Testis (tissue), 2 donors: ENCODE results near the gene NLRP4.

Experiments
- POLR2A ChIP-seq: fragments of 450-650 bp; IDR thresholded peaks from one replicate; pipeline ENCODE4 v1.6.1; 2017; ENCODE audit warnings: antibody characterized with exemption, mild to moderate bottlenecking, moderate library complexity
- TF ChIP-seq, protein P1 (sequence below), 3 experiments: fragments of 450-650 bp in 2 of 3; fragments of 200-600 bp in 1 of 3; sonication (generic) in 1 of 3; IDR thresholded peaks; one replicate each; pipeline ENCODE4 v1.5.1; 2016 to 2019; ENCODE audit warnings: antibody characterized with exemption in 3 of 3, mild to moderate bottlenecking in 2 of 3, moderate library complexity in 1 of 3

DNA sequence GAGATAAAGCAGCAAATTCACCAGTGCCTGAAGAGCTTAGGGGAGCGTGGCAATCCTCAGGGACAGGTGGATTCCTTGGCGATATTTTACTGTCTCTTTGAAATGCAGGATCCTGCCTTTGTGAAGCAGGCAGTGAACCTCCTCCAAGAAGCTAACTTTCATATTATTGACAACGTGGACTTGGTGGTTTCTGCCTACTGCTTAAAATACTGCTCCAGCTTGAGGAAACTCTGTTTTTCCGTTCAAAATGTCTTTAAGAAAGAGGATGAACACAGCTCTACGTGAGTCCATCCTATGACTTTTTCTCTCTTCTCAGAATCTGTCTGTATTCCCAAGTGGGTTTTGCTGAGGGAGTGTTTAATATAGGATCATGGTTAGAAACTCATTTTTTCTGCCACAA, 22.6 kb downstream of the NLRP4 start:
- TF ChIP-seq, protein P1, sequence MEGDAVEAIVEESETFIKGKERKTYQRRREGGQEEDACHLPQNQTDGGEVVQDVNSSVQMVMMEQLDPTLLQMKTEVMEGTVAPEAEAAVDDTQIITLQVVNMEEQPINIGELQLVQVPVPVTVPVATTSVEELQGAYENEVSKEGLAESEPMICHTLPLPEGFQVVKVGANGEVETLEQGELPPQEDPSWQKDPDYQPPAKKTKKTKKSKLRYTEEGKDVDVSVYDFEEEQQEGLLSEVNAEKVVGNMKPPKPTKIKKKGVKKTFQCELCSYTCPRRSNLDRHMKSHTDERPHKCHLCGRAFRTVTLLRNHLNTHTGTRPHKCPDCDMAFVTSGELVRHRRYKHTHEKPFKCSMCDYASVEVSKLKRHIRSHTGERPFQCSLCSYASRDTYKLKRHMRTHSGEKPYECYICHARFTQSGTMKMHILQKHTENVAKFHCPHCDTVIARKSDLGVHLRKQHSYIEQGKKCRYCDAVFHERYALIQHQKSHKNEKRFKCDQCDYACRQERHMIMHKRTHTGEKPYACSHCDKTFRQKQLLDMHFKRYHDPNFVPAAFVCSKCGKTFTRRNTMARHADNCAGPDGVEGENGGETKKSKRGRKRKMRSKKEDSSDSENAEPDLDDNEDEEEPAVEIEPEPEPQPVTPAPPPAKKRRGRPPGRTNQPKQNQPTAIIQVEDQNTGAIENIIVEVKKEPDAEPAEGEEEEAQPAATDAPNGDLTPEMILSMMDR (IDR thresholded peaks at IDR 0.05) = no peak
- TF ChIP-seq POLR2A = no peak
